Keratinocyte (primary cell): ENCODE data around the gene NCS1. TPM values are rescaled to one million over a fixed set of nuclear protein-coding genes. Genes with fewer than 3 reads are reported as not detected.
"Not testable (repeated sequence)": the region's sequence is repeated elsewhere in the genome, so short reads cannot be mapped to it uniquely, and the experiment has no call there.

Source experiments
- DNase-seq: peaks from one replicate; pipeline ENCODE4 v3.0.0-alpha.2; 2011; ENCODE audit warnings: low read depth, missing footprints, low spot score
- FAIRE-seq: peaks from 2 replicates; lab custom pipeline; 2011; peaks lifted over from hg19 to GRCh38; lab: Jason Lieb, UNC
- H2AFZ ChIP-seq: 2 replicates; pipeline ENCODE4 v1.6.0; 2012; ENCODE audit warnings: low read length, control low read depth, inconsistent platforms; ENCODE audit not compliant: control insufficient read depth
- H3K27ac ChIP-seq: 2 replicates; pipeline ENCODE4 v1.5.1; 2011; ENCODE audit warnings: low read length; ENCODE audit not compliant: control insufficient read depth, insufficient read depth
- H3K27me3 ChIP-seq: 3 replicates; pipeline ENCODE4 v1.6.0; 2011; ENCODE audit warnings: low read length; ENCODE audit not compliant: control insufficient read depth, insufficient read depth; ENCODE audit errors: extremely low read depth
- H3K36me3 ChIP-seq, 2 experiments: 2 replicates in 1 of 2; 3 replicates in 1 of 2; pipeline ENCODE4 v1.5.1; 2011; ENCODE audit warnings: low read length in 2 of 2, mild to moderate bottlenecking in 1 of 2; ENCODE audit not compliant: control insufficient read depth in 2 of 2, insufficient read depth in 2 of 2; ENCODE audit errors: extremely low read depth in 1 of 2
- H3K4me1 ChIP-seq: 3 replicates; pipeline ENCODE4 v1.5.1; 2011; ENCODE audit warnings: low read length; ENCODE audit not compliant: control insufficient read depth, insufficient read depth; ENCODE audit errors: extremely low read depth
- H3K4me2 ChIP-seq: 3 replicates; pipeline ENCODE4 v1.6.0; 2011; ENCODE audit warnings: low read depth, low read length; ENCODE audit not compliant: control insufficient read depth, insufficient read depth; ENCODE audit errors: extremely low read depth
- H3K4me3 ChIP-seq, 3 experiments: fragments of 200-600 bp in 1 of 3; sonication (generic) in 1 of 3; 2 replicates in 2 of 3; 3 replicates in 1 of 3; pipeline ENCODE4 v1.5.1; 2011 to 2016; ENCODE audit warnings: low read length in 3 of 3, mild to moderate bottlenecking in 3 of 3, control low read depth in 2 of 3, inconsistent platforms in 1 of 3, low read depth in 1 of 3, mixed read lengths in 1 of 3, mixed run types in 1 of 3, moderate library complexity in 1 of 3; ENCODE audit not compliant: control insufficient read depth in 2 of 3, insufficient read depth in 2 of 3; ENCODE audit errors: extremely low read depth in 1 of 3
- H3K79me2 ChIP-seq: 2 replicates; pipeline ENCODE4 v1.6.0; 2012; ENCODE audit warnings: low read length; ENCODE audit not compliant: control insufficient read depth, insufficient read depth
- H3K9ac ChIP-seq: 3 replicates; pipeline ENCODE4 v1.6.0; 2011; ENCODE audit warnings: low read length; ENCODE audit not compliant: control insufficient read depth, insufficient read depth; ENCODE audit errors: extremely low read depth
- H3K9me1 ChIP-seq: 3 replicates; pipeline ENCODE4 v1.6.0; 2011; ENCODE audit warnings: low read length; ENCODE audit not compliant: control insufficient read depth, insufficient read depth; ENCODE audit errors: extremely low read depth
- H3K9me3 ChIP-seq: 2 replicates; pipeline ENCODE4 v1.5.1; 2012; ENCODE audit warnings: low read depth, low read length; ENCODE audit not compliant: control insufficient read depth
- H4K20me1 ChIP-seq: 3 replicates; pipeline ENCODE4 v1.6.0; 2011; ENCODE audit warnings: low read length; ENCODE audit not compliant: control insufficient read depth, insufficient read depth; ENCODE audit errors: extremely low read depth
- CTCF ChIP-seq, 3 experiments: IDR thresholded peaks in 1 of 3; conservative IDR thresholded peaks in 1 of 3; optimal IDR thresholded peaks in 1 of 3; 2 replicates in 2 of 3; 3 replicates in 1 of 3; pipeline versions ENCODE3 to v1.5.1; 2011; ENCODE audit warnings: low read length in 3 of 3, mild to moderate bottlenecking in 3 of 3, moderate library complexity in 2 of 3, control low read depth in 1 of 3, inconsistent platforms in 1 of 3; ENCODE audit not compliant: insufficient read depth in 2 of 3; ENCODE audit errors: extremely low read depth in 1 of 3
- EZH2 ChIP-seq: IDR thresholded peaks from one replicate; pipeline ENCODE4 v1.6.1; 2012; ENCODE audit warnings: inconsistent platforms, mild to moderate bottlenecking, low read length, moderate library complexity
- dilution Hi-C: fragments of 300-500 bp; cut with MboI; formaldehyde crosslinking; loops from one replicate; pipeline ENCODE4 v1.7.0; 2020; ENCODE audit warnings: low sequenced_read_pairs; ENCODE audit not compliant: extremely low pct_ligation_motif_present
- polyA plus RNA-seq, 5 experiments: library from polyadenylated mRNA; depleted of rRNA in 3 of 5; stranded (reverse) in 3 of 5; stranded (forward) in 1 of 5; unstranded in 1 of 5; fragments of >200 nt; gene quantifications; 1 replicate in 1 of 5; 2 replicates in 3 of 5; 3 replicates in 1 of 5; pipeline versions ENCODE4 v1.2.1 to v1.2.3, GENCODE V29; 2011 to 2012; ENCODE audit warnings: missing spikeins in 2 of 5, low read depth in 1 of 5, low replicate concordance in 1 of 5

The NCS1 gene
- polyA plus RNA-seq, 1 donor (not counting 4 experiments of a cell fraction or from before 2014, with no cell fraction given), result 49.1 TPM

GRCh38 chr9:130255631-130256134, 83.5 kb downstream of the NCS1 start:
- dilution Hi-C loops, result no loop called here
- no peak overlapping the region for H3K4me3 ChIP-seq
- peaks cover under 1% of the 10 kb centered on the region for H3K27me3 ChIP-seq

GRCh38 chr9:130256644-130257043, 84.4 kb downstream of the NCS1 start:
- Histone ChIP-seq H3K9ac (no peak overlapping the region), H3K36me3 (no peaks in the 10 kb centered on the region), H3K9me3 (no peaks in the 10 kb centered on the region), H3K27me3 (peaks cover 11% of the 10 kb centered on the region), H3K4me1 (peaks cover 10% of the 10 kb centered on the region), H3K27ac (no peak overlapping the region), H3K4me2 (no peak overlapping the region), H3K4me3 (no peak overlapping the region), H2AFZ (no peak overlapping the region), H3K9me1 (peaks cover 2% of the 10 kb centered on the region), H3K79me2 (no peaks in the 10 kb centered on the region), H4K20me1 (no peaks in the 10 kb centered on the region)
- dilution Hi-C loops, result no loop called here
- no peak for TF ChIP-seq CTCF (optimal IDR thresholded peaks at IDR 0.05 in 1 of 3, IDR thresholded peaks at IDR 0.05 in 1 of 3, conservative IDR thresholded peaks at IDR 0.05 in 1 of 3; ENCODE audit: extremely low read depth in 1 of 3, insufficient read depth in 2 of 3, low read length in 3 of 3)
- no peak for TF ChIP-seq EZH2
- FAIRE-seq (no peak), DNase-seq (no peak)

More at GRCh38 chr9:130255631-130256134, 83.5 kb downstream of the NCS1 start:
- Histone ChIP-seq H3K4me2 (no peak overlapping the region), H3K27ac (no peak overlapping the region), H3K36me3 (no peaks in the 10 kb centered on the region), H3K9me1 (peaks cover 2% of the 10 kb centered on the region), H3K9me3 (no peaks in the 10 kb centered on the region), H4K20me1 (no peaks in the 10 kb centered on the region), H3K9ac (no peak overlapping the region), H3K4me1 (peaks cover 10% of the 10 kb centered on the region), H3K79me2 (no peaks in the 10 kb centered on the region), H2AFZ (no peak overlapping the region)
- DNase-seq (no peak), FAIRE-seq (no peak)
- no peak for TF ChIP-seq EZH2
- no peak for TF ChIP-seq CTCF (optimal IDR thresholded peaks at IDR 0.05 in 1 of 3, IDR thresholded peaks at IDR 0.05 in 1 of 3, conservative IDR thresholded peaks at IDR 0.05 in 1 of 3; ENCODE audit: extremely low read depth in 1 of 3, insufficient read depth in 2 of 3, low read length in 3 of 3)

- H3K9me1 ChIP-seq, H4K20me1 ChIP-seq, H2AFZ ChIP-seq, H3K4me3 ChIP-seq, H3K36me3 ChIP-seq, H3K79me2 ChIP-seq, H3K9me3 ChIP-seq, DNase-seq, H3K9ac ChIP-seq, H3K27ac ChIP-seq, H3K4me2 ChIP-seq, FAIRE-seq, dilution Hi-C loops: not testable (repeated sequence)
- peaks cover 10% of the 10 kb centered on the region for H3K4me1 ChIP-seq
- peaks cover 22% of the 10 kb centered on the region for H3K27me3 ChIP-seq
Observed at GRCh38 chr9:130258137-130258536, 85.9 kb downstream of the NCS1 start.
